HG03066 (cell line): ENCODE data around the gene TOR1B.

Experiments used
- ATAC-seq: cut with Tn5 transposase; IDR thresholded peaks from one replicate; pipeline ENCODE4 v1.9.1; 2021; ENCODE audit warnings: low read depth; ENCODE audit not compliant: unreplicated experiment

TOR1B gene

GRCh38 chr9:129812385-129812784, 9.4 kb downstream of the TOR1B start:
- ATAC-seq = no peak

- no peak for ATAC-seq
Measured at GRCh38 chr9:129813661-129814060, 10.7 kb downstream of the TOR1B start.

- ATAC-seq = no peak
Measured at GRCh38 chr9:129814432-129815223, 11.6 kb downstream of the TOR1B start.

DNA sequence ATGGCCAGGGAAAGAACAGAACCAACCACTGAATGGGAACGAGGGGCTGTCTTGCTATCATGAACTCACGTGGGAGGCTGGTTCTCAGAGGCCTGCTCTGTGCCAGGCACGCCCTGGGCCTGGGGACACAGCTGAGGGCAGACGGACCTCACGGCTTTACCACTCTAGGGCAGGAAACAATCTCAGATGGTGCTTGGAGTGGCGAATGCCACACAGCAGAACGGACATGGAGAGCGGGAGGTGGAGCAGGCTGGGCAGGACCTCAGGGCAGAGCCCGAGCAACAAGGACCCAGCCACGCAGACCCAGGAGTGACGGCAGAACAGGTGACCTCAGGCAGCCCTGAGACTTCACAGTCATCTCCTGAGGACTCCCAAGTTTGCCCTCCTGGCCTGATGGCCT, 12.3 kb downstream of the TOR1B start:
- no peak for ATAC-seq

- no peak for ATAC-seq
Measured at GRCh38 chr9:129816501-129817435, 13.8 kb downstream of the TOR1B start.

- peak; percentile 40 for ATAC-seq
Measured at GRCh38 chr9:129822898-129823541, 20.0 kb downstream of the TOR1B start.

- ATAC-seq = peak; percentile 12
Measured at GRCh38 chr9:129823542-129823934, 20.6 kb downstream of the TOR1B start.

GRCh38 chr9:129823935-129824601, 21.1 kb downstream of the TOR1B start, which contains the start of gene TOR1A:
TOR1A (minus strand) TSS chr9:129824136; CDS start chr9:129824085, 51 bp downstream.
- ATAC-seq = peak; percentile 80

DNA sequence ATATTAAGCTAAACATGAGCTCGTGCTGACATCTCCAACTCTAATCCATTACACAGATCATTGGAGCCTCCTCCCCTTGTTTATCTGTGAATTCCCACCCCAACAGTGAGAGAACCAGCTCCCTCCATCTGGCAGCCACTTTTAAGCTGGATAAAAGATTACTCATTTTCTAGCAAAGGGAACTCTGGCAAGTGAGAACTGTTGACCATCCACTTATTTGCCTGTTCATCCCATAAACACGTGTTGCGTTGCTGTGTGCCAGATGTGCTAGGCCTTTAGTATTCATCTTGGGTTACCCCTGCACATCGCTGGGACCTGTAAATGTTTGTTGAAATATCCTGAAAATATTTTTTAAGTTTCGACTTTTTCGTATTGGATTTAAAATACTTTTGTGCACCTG, 23.4 kb downstream of the TOR1B start:
- no peak for ATAC-seq

DNA sequence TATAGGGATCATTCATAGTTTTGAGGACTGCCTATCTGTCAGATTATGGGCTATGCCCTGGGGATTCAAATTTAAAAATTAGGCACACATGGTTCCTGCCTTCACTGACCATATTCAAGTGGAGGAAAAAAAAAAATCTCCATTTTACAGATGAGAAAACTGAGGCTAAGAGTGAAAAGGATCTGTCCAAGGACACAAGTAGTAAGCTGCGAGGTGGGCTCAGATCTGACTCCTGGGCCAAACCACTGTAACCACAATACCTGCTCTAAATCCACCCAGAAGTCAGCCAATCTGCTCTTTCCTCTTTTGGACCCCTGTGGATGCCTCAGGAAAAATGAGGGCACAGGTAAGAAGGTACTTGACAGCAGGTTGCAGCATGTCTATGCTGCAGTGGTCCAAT, 23.8 kb downstream of the TOR1B start:
- ATAC-seq = no peak

DNA sequence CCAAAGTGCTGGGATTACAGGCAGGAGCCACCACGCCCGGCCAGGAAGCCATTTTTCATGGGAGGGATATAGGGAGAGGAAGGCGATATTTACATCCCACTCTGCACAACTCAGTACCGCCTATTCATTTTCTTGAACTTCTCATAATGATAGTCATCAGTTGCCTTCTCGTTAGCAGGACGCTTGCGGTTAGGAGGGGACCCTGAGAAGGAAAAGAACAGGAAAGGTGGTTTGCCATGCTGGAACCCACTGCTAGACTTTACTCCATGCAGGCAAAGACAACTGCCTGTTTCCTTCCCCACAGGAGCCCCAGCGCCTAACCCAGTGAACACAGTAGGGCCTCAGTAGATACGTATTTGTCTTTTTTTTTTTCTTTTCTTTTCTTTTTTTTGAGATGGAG, 25.1 kb downstream of the TOR1B start:
- ATAC-seq = no peak

GRCh38 chr9:129828969-129829368, 26.0 kb downstream of the TOR1B start:
- no peak for ATAC-seq

DNA sequence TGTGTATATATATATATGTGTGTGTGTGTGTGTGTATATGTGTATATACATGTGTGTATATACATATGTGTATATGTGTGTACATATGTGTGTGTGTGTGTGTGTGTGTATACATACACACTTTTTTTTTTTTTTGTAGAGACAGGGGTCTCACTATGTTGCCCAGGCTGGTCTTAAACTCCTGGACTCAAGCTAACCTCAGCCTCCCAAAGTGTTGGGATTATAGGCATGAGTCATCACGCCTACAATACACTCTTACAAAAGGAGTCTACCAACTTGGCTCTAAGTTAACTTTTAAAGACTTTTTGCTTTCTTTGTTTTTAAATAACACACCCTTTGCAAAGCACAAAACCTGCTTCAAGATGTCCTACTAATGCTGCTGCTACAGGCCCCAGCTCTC, 30.0 kb downstream of the TOR1B start:
- ATAC-seq = no peak

DNA sequence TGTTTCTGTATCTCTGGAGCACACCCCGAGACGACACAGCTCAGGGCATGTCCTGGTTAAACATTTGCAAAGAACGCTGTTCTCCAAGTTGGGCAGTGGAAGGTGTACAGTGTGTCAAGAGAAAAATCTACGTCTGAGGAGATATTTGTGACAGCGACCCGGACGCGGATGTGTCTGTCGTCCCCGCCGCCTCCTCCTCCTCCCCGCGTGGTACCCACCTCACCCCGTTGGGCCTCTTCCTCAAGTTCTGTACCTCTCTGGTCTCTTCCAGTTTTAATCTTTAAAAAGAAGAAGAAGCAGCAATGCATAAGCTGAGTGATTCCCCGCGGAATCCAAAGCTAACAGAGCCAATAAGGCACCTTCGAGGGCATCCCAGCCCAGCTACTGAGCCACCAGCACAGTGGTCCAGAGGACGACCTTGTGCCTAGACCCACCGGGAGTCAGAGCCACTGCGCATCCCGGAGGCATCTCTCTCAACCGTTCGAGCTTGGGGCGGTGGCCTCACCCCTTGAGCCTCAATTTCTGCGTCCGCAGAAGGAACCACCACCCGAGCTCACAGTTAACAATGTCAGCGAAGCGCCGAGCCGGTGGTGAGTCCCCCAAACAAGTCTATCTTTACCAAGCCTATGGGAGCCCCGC, 31.6 kb downstream of the TOR1B start:
- ATAC-seq = peak; percentile 22

DNA sequence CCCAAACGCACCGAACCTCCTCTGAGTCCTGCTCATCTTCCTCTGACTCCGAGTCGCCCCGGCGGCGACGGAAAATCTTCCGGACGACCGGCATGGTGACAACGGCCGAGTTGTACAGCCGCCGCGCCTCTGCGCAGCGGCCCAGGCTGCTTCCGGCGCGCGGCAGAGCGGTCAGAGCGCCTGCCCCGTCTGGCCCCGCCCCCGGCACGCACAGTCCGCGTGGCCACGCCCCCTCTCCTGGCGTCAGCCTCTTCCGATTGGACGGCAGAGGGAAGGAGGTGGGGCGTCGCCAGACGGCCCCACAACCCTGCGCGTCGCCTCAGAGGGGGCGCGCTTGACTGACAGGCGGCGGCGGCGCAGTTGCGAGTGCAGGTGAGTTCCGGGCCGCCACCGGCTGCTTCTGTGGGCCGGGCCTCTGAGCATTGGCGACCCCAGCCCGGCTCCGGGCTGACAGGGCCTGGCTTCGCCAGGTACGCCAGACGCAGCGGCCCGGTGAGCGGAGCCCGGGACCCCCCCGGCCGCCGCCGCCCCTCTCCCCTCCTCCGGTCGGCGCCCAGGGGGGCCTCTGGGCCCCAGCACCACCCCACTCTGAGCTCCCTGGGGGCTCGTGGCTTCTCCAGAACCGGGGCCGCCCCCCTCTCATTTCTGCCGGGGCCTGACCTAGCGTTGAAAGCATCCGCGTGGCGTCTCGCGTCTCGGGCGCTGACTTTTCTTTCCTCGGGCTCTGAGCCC, 32.3 kb downstream of the TOR1B start, which contains the start of the genes C9orf78 and USP20:
C9orf78 (minus strand) TSS at position 148 of the 732 bp plus-strand sequence; CDS start at position 94, 54 bp downstream.
USP20 (plus strand) TSS at position 331 of the 732 bp plus-strand sequence. CDS start 17,098 bp downstream, outside the sequence.
- ATAC-seq = peak; percentile 83

GRCh38 chr9:129835860-129836223, 32.9 kb downstream of the TOR1B start:
- ATAC-seq = no peak

DNA sequence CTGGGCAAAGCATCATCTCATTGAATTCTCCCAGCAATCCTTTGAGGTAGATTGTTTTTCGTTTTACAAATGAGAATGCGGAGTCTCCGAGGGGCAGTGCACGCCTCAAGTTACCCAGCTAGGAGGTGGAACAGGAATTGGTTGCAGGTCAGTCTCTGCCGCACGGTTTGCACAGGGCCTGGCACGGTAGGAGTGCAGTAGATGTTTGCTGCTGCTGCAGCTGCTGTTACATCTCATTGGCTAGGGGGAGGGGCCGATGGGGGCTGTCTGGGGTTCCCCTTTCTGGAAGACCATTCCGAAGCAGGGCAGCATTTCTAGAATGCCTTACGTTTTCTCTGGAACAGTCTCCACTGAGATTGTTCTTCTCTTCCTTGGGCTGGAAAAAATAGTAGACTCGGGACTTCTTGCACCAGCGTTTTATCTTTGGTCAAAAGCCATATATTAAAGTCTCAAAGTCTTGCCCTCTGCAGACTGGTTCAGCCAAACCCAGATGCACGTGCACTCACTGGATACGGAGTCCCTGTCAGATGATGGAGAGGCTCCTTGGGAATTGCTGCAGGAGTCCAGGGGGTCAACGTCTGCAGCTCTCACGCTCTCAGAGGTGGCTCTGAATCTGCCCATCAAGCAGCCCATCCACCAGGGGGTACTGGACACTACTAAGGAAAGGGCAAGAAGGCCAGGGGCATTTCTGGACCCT, 33.5 kb downstream of the TOR1B start:
- ATAC-seq = no peak

GRCh38 chr9:129838707-129839259, 35.8 kb downstream of the TOR1B start:
- ATAC-seq = no peak
